Esophagus muscularis mucosa (tissue), 4 donors: ENCODE results near the gene RNF5.

Source experiments
- CTCF ChIP-seq, 3 experiments: fragments of 200-600 bp in 2 of 3; fragments of 450-650 bp in 1 of 3; sonication (generic) in 2 of 3; IDR thresholded peaks; one replicate each; pipeline ENCODE4 v1.5.1; 2017 to 2019; ENCODE audit warnings: antibody characterized with exemption in 3 of 3, mild to moderate bottlenecking in 2 of 3, moderate library complexity in 1 of 3
- EP300 ChIP-seq: sonication (generic); formaldehyde crosslinking; IDR thresholded peaks from one replicate; pipeline ENCODE4 v1.6.1; 2017; ENCODE audit warnings: antibody characterized with exemption
- POLR2A ChIP-seq: fragments of 450-650 bp; IDR thresholded peaks from one replicate; pipeline ENCODE4 v1.6.1; 2017; ENCODE audit warnings: antibody characterized with exemption, moderate library complexity, mild to moderate bottlenecking, low read depth
- POLR2AphosphoS5 ChIP-seq, 2 donors: sonication (generic); formaldehyde crosslinking; IDR thresholded peaks; one replicate each; pipeline ENCODE4 v1.6.1; 2017; ENCODE audit warnings: antibody characterized with exemption in 2 of 2

- TF ChIP-seq CTCF (IDR thresholded peaks at IDR 0.05) (no peak), EP300 (no peak), POLR2A (no peak), POLR2AphosphoS5 (IDR thresholded peaks at IDR 0.05) (no peak)
These were observed 38.1 kb downstream of the RNF5 start for GRCh38 chr6:32216285-32216684.
